Measurements from ENCODE around the gene NOTCH4.
"Not testable (repeated sequence)": the region's sequence is repeated elsewhere in the genome, so short reads cannot be mapped to it uniquely, and the experiment has no call there.

Gene NOTCH4

GRCh38 chr6:32194825-32195651, 28.8 kb downstream of the NOTCH4 start:
- Histone ChIP-seq H3K27ac (ENCODE audit: low read length) (peak overlapping the region; percentile 86), H3K9ac (ENCODE audit: low read length) (peak overlapping the region; percentile 96), H3K27me3 (ENCODE audit: low read depth, low read length) (no peaks in the 10 kb centered on the region), H3K4me1 (ENCODE audit: low read length) (peaks cover 38% of the 10 kb centered on the region), H3K9me3 (ENCODE audit: insufficient read depth, low read length) (no peaks in the 10 kb centered on the region), H3K4me3 (ENCODE audit: low read length) (peak overlapping the region; percentile 89), H3K79me2 (ENCODE audit: low read length) (peaks cover 22% of the 10 kb centered on the region), H2AFZ (ENCODE audit: low read depth, low read length) (no peak overlapping the region), H3K4me2 (ENCODE audit: low read length) (peak overlapping the region; percentile 97), H4K20me1 (ENCODE audit: insufficient read depth, low read length) (no peaks in the 10 kb centered on the region), H3K36me3 (replicated peaks; ENCODE audit: low read depth, low read length) (peaks cover 4% of the 10 kb centered on the region)
- TF ChIP-seq EZH2phosphoT487 (IDR thresholded peaks at IDR 0.05; ENCODE audit: low read depth), result no peak
- TF ChIP-seq CTCF (IDR thresholded peaks at IDR 0.05; ENCODE audit: low read depth, low read length), result peak; percentile 61

GRCh38 chr6:32194388-32194787, 29.5 kb downstream of the NOTCH4 start:
- peaks cover 38% of the 10 kb centered on the region for H3K4me1 ChIP-seq (ENCODE audit: low read length)
- peak overlapping the region; percentile 86 for H3K27ac ChIP-seq (ENCODE audit: low read length)
- H4K20me1 ChIP-seq (ENCODE audit: insufficient read depth, low read length), result no peaks in the 10 kb centered on the region

GRCh38 chr6:32193096-32193495, 30.8 kb downstream of the NOTCH4 start:
- Histone ChIP-seq H3K79me2 (ENCODE audit: low read length) (peaks cover 41% of the 10 kb centered on the region), H3K9ac (ENCODE audit: low read length) (peak overlapping the region; percentile 100; the same call in 1 of the 2 replicates), H3K4me1 (ENCODE audit: low read length) (peaks cover 46% of the 10 kb centered on the region), H3K36me3 (replicated peaks; ENCODE audit: low read depth, low read length) (peaks cover 12% of the 10 kb centered on the region), H3K27ac (ENCODE audit: low read length) (peak overlapping the region; percentile 97), H3K4me2 (ENCODE audit: low read length) (peak overlapping the region; percentile 100), H3K4me3 (ENCODE audit: low read length) (peak overlapping the region; percentile 93)
- H2AFZ ChIP-seq (ENCODE audit: low read depth, low read length); H3K9me3 ChIP-seq (ENCODE audit: insufficient read depth, low read length); H4K20me1 ChIP-seq (ENCODE audit: insufficient read depth, low read length); H3K27me3 ChIP-seq (ENCODE audit: low read depth, low read length): not testable (repeated sequence)

More at GRCh38 chr6:32194388-32194787, 29.5 kb downstream of the NOTCH4 start:
- H3K27me3 ChIP-seq (ENCODE audit: low read depth, low read length), result no peaks in the 10 kb centered on the region
- peak overlapping the region; percentile 97 for H3K4me2 ChIP-seq (ENCODE audit: low read length)
- H2AFZ ChIP-seq (ENCODE audit: low read depth, low read length), result no peak overlapping the region
- H3K4me3 ChIP-seq (ENCODE audit: low read length), result no peak overlapping the region; the same call in 1 of the 2 replicates
- H3K79me2 ChIP-seq (ENCODE audit: low read length), result peaks cover 28% of the 10 kb centered on the region
- no peaks in the 10 kb centered on the region for H3K9me3 ChIP-seq (ENCODE audit: insufficient read depth, low read length)
- H3K36me3 ChIP-seq (replicated peaks; ENCODE audit: low read depth, low read length), result peaks cover 5% of the 10 kb centered on the region
- TF ChIP-seq EZH2phosphoT487 (IDR thresholded peaks at IDR 0.05; ENCODE audit: low read depth), result no peak
- TF ChIP-seq CTCF (IDR thresholded peaks at IDR 0.05; ENCODE audit: low read depth, low read length), result no peak
- no peak overlapping the region for H3K9ac ChIP-seq (ENCODE audit: low read length)

GRCh38 chr6:32192608-32193039, 31.2 kb downstream of the NOTCH4 start, which contains the start of gene GPSM3:
Gene GPSM3 (minus strand): TSS chr6:32192643. CDS start chr6:32192513, 130 bp downstream.
- peaks cover 51% of the 10 kb centered on the region for H3K4me1 ChIP-seq (ENCODE audit: low read length)
- H2AFZ ChIP-seq (ENCODE audit: low read depth, low read length), result no peak within 1 kb of the TSS
- peak within 1 kb of the TSS; percentile 97 for H3K27ac ChIP-seq (ENCODE audit: low read length)
- peaks cover 15% of the 10 kb centered on the region for H3K36me3 ChIP-seq (replicated peaks; ENCODE audit: low read depth, low read length)
- H3K27me3 ChIP-seq (ENCODE audit: low read depth, low read length), result no peaks in the 10 kb centered on the region
- H3K4me2 ChIP-seq (ENCODE audit: low read length), result peak within 1 kb of the TSS; percentile 100
- peak within 1 kb of the TSS; percentile 93 for H3K4me3 ChIP-seq (ENCODE audit: low read length)
- H3K9me3 ChIP-seq (ENCODE audit: insufficient read depth, low read length), result no peaks in the 10 kb centered on the region
- no peaks in the 10 kb centered on the region for H4K20me1 ChIP-seq (ENCODE audit: insufficient read depth, low read length)
- H3K9ac ChIP-seq (ENCODE audit: low read length), result peak within 1 kb of the TSS; percentile 100
- peaks cover 45% of the 10 kb centered on the region for H3K79me2 ChIP-seq (ENCODE audit: low read length)
- no peak for TF ChIP-seq CTCF (IDR thresholded peaks at IDR 0.05; ENCODE audit: low read depth, low read length)
- no peak for TF ChIP-seq EZH2phosphoT487 (IDR thresholded peaks at IDR 0.05; ENCODE audit: low read depth)
